IMR-90 (cell line): ENCODE data around the gene MAGI2. TPM values are rescaled to one million over a fixed set of nuclear protein-coding genes. Genes with fewer than 3 reads are reported as not detected.

Experiments used
- ATAC-seq: fragments of 200-7000 bp; cut with Tn5 transposase; 2 replicates; pipeline ENCODE4 v1.9.1; 2020; ENCODE audit warnings: low read depth, mild to moderate bottlenecking, moderate library complexity
- BruUV-seq: library from RNA; stranded (reverse); fragments of 400-500 nt; replicated peaks from 2 replicates; lab custom pipeline; 2021; lab: Mats Ljungman, UMichigan
- CTCF ChIA-PET: fragments of 300-600 bp; formaldehyde crosslinking; extraction: SDS; loops from one replicate; lab custom pipeline; 2021; ENCODE audit warnings: antibody characterized with exemption; lab: Yijun Ruan, JAX
- POLR2A ChIA-PET: fragments of 300-600 bp; sonication (Branson Sonifier 250); formaldehyde crosslinking; loops from one replicate; lab custom pipeline; 2022; ENCODE audit warnings: antibody characterized with exemption; ENCODE audit not compliant: unreplicated experiment; lab: Charles Lee
- DNase-seq: peaks from one replicate; pipeline ENCODE4 v3.0.0; 2013
- H2AFZ ChIP-seq: replicated peaks from 2 replicates; pipeline ENCODE3; 2013; ENCODE audit warnings: low read length, mild to moderate bottlenecking; ENCODE audit not compliant: poor library complexity
- H2AK5ac ChIP-seq: 2 replicates; pipeline ENCODE4 v1.6.1; 2013; ENCODE audit warnings: low read depth, low read length, inconsistent platforms
- H2AK9ac ChIP-seq: replicated peaks from 2 replicates; pipeline ENCODE3; 2013; ENCODE audit warnings: mild to moderate bottlenecking, low read depth, low read length, moderate library complexity; ENCODE audit not compliant: poor library complexity
- H2BK120ac ChIP-seq: 2 replicates; pipeline ENCODE4 v1.6.1; 2013; ENCODE audit warnings: low read depth, low read length, inconsistent platforms
- H2BK15ac ChIP-seq: 3 replicates; pipeline ENCODE4 v1.6.1; 2013; ENCODE audit warnings: low read depth, low read length, inconsistent platforms
- H2BK20ac ChIP-seq: 2 replicates; pipeline ENCODE4 v1.6.1; 2013; ENCODE audit warnings: low read depth, mild to moderate bottlenecking, inconsistent platforms, low read length, moderate library complexity
- H2BK5ac ChIP-seq: 2 replicates; pipeline ENCODE4 v1.6.1; 2013; ENCODE audit warnings: mild to moderate bottlenecking, low read depth, low read length, inconsistent platforms; ENCODE audit not compliant: poor library complexity, severe bottlenecking
- H3K14ac ChIP-seq: replicated peaks from 2 replicates; pipeline ENCODE4 v1.6.1; 2013; ENCODE audit warnings: low read depth, low read length, inconsistent platforms
- H3K18ac ChIP-seq: 2 replicates; pipeline ENCODE4 v1.6.1; 2013; ENCODE audit warnings: low read depth, low read length, control low read depth
- H3K23ac ChIP-seq: 2 replicates; pipeline ENCODE4 v1.6.1; 2013; ENCODE audit warnings: low read depth, low read length, inconsistent platforms
- H3K27ac ChIP-seq: 2 replicates; pipeline ENCODE4 v1.5.1; 2013; ENCODE audit warnings: mild to moderate bottlenecking, control low read depth, low read length; ENCODE audit not compliant: insufficient read depth
- H3K27me3 ChIP-seq: 2 replicates; pipeline ENCODE4 v1.6.1; 2013; ENCODE audit warnings: low read length; ENCODE audit not compliant: control insufficient read depth, insufficient read depth
- H3K36me3 ChIP-seq: 2 replicates; pipeline ENCODE4 v1.6.1; 2013; ENCODE audit warnings: low read length, mixed read lengths; ENCODE audit not compliant: control insufficient read depth, insufficient read depth
- H3K4ac ChIP-seq: 2 replicates; pipeline ENCODE4 v1.6.1; 2013; ENCODE audit warnings: low read depth, low read length, inconsistent platforms
- H3K4me1 ChIP-seq: 2 replicates; pipeline ENCODE4 v1.6.1; 2013; ENCODE audit warnings: low read length, mixed read lengths; ENCODE audit not compliant: control insufficient read depth, insufficient read depth
- H3K4me2 ChIP-seq: 2 replicates; pipeline ENCODE4 v1.6.1; 2013; ENCODE audit warnings: low read depth, mild to moderate bottlenecking, control low read depth, low read length, moderate library complexity
- H3K4me3 ChIP-seq: 2 replicates; pipeline ENCODE4 v1.5.1; 2013; ENCODE audit warnings: low read depth, mild to moderate bottlenecking, control low read depth, low read length, moderate library complexity; ENCODE audit not compliant: insufficient read depth
- H3K56ac ChIP-seq: 2 replicates; pipeline ENCODE4 v1.6.1; 2013; ENCODE audit warnings: low read length, inconsistent platforms; ENCODE audit not compliant: insufficient read depth; ENCODE audit errors: extremely low read depth
- H3K79me1 ChIP-seq, 2 experiments: 2 replicates each; pipeline ENCODE4 v1.6.1; 2013; ENCODE audit warnings: low read length in 2 of 2, inconsistent platforms in 1 of 2, low read depth in 1 of 2
- H3K9ac ChIP-seq: 2 replicates; pipeline ENCODE4 v1.6.1; 2013; ENCODE audit warnings: low read depth, low read length, control low read depth
- H3K9me1 ChIP-seq: 2 replicates; pipeline ENCODE4 v1.6.1; 2013; ENCODE audit warnings: low read length, inconsistent platforms; ENCODE audit not compliant: insufficient read depth
- H3K9me3 ChIP-seq: 2 replicates; pipeline ENCODE4 v1.6.1; 2013; ENCODE audit warnings: low read length; ENCODE audit not compliant: control insufficient read depth, insufficient read depth
- H4K20me1 ChIP-seq: 2 replicates; pipeline ENCODE4 v1.6.1; 2013; ENCODE audit warnings: low read length, inconsistent platforms; ENCODE audit not compliant: insufficient read depth
- H4K5ac ChIP-seq: 2 replicates; pipeline ENCODE4 v1.6.1; 2013; ENCODE audit warnings: mild to moderate bottlenecking, low read depth, low read length, control low read depth
- H4K8ac ChIP-seq, 2 experiments: 2 replicates each; pipeline ENCODE4 v1.6.1; 2013; ENCODE audit warnings: low read depth in 2 of 2, low read length in 2 of 2, control low read depth in 1 of 2, inconsistent platforms in 1 of 2
- H4K91ac ChIP-seq: 2 replicates; pipeline ENCODE4 v1.6.1; 2013; ENCODE audit warnings: low read depth, low read length, inconsistent platforms; ENCODE audit not compliant: insufficient read depth
- BHLHE40 ChIP-seq: fragments of 150-350 bp; IDR thresholded peaks from 2 replicates; pipeline ENCODE4 v1.6.1; 2016; ENCODE audit warnings: mild to moderate bottlenecking, low read depth, low read length
- CEBPB ChIP-seq: IDR thresholded peaks from 2 replicates; pipeline ENCODE4 v1.6.1; 2012; ENCODE audit warnings: low read depth, low read length, improper control_type of control experiment
- CHD1 ChIP-seq: IDR thresholded peaks from 2 replicates; pipeline ENCODE4 v1.6.1; 2012; ENCODE audit warnings: low read depth, low read length, improper control_type of control experiment
- CTCF ChIP-seq: conservative IDR thresholded peaks from 2 replicates; pipeline ENCODE4 v1.5.1; 2012; ENCODE audit warnings: mild to moderate bottlenecking, low read depth, low read length, improper control_type of control experiment
- FOS ChIP-seq: fragments of 150-350 bp; IDR thresholded peaks from 2 replicates; pipeline ENCODE4 v1.6.1; 2016; ENCODE audit warnings: low read depth, low read length
- MAFK ChIP-seq: IDR thresholded peaks from 2 replicates; pipeline ENCODE4 v1.6.1; 2012; ENCODE audit warnings: low read depth, low read length, improper control_type of control experiment
- MAZ ChIP-seq: IDR thresholded peaks from 2 replicates; pipeline ENCODE4 v1.6.1; 2012; ENCODE audit warnings: low read depth, mild to moderate bottlenecking, low read length, improper control_type of control experiment, moderate library complexity, borderline replicate concordance
- MXI1 ChIP-seq: IDR thresholded peaks from 2 replicates; pipeline ENCODE4 v1.6.1; 2012; ENCODE audit warnings: low read depth, mild to moderate bottlenecking, low read length, moderate library complexity, borderline replicate concordance
- NFE2L2 ChIP-seq: fragments of 150-350 bp; IDR thresholded peaks from 2 replicates; pipeline ENCODE4 v1.6.1; 2016; ENCODE audit warnings: low read depth, mild to moderate bottlenecking, low read length
- POLR2A ChIP-seq: IDR thresholded peaks from 2 replicates; pipeline ENCODE4 v1.6.1; 2012; ENCODE audit warnings: mild to moderate bottlenecking, low read depth, low read length
- RAD21 ChIP-seq: IDR thresholded peaks from 2 replicates; pipeline ENCODE4 v1.6.1; 2012; ENCODE audit warnings: low read length, improper control_type of control experiment
- RCOR1 ChIP-seq: IDR thresholded peaks from 2 replicates; pipeline ENCODE4 v1.6.1; 2012; ENCODE audit warnings: mild to moderate bottlenecking, low read length, improper control_type of control experiment; ENCODE audit not compliant: insufficient replicate concordance
- RFX5 ChIP-seq: IDR thresholded peaks from 2 replicates; pipeline ENCODE4 v1.8.0; 2012; ENCODE audit warnings: low read depth, mild to moderate bottlenecking, low read length, moderate library complexity
- SMC3 ChIP-seq: fragments of 150-350 bp; IDR thresholded peaks from 2 replicates; pipeline ENCODE4 v1.6.1; 2016; ENCODE audit warnings: low read depth, mild to moderate bottlenecking, antibody characterized with exemption, low read length, moderate library complexity
- USF2 ChIP-seq: fragments of 150-350 bp; IDR thresholded peaks from 2 replicates; pipeline ENCODE4 v1.6.1; 2017; ENCODE audit warnings: mild to moderate bottlenecking, antibody characterized with exemption, low read length, low read depth
- WGBS, 2 experiments: methylation state at CpG; one replicate each; pipeline versions ENCODE4 v1.1.5 to v1.1.7; 2013; ENCODE audit warnings: missing lambda C conversion rate in 2 of 2; ENCODE audit not compliant: insufficient read length in 1 of 2; ENCODE audit errors: extremely low coverage in 2 of 2; 5-methylcytosine and 5-hydroxymethylcytosine counted together
- dilution Hi-C: fragments of 300-500 bp; cut with HindIII; formaldehyde crosslinking; loops from one replicate; pipeline ENCODE4 v1.14.3; 2018; ENCODE audit warnings: low sequenced_read_pairs; ENCODE audit not compliant: unreplicated experiment
- in situ Hi-C: fragments of 300-500 bp; cut with MboI; formaldehyde crosslinking; loops from 3 replicates; pipeline ENCODE4 v1.14.3; 2019; ENCODE audit warnings: low sequenced_read_pairs, inconsistent platforms, mixed read lengths
- intact Hi-C: fragments of 100-400 bp; cut with micrococcal nuclease; formaldehyde crosslinking; loops from 2 replicates; pipeline ENCODE4 v1.10.0; 2022
- polyA plus RNA-seq, 3 experiments: library from polyadenylated mRNA; depleted of rRNA; stranded (reverse); fragments of >200 nt; gene quantifications; 2 replicates each; pipeline ENCODE4 v1.2.3, GENCODE V29; 2012; ENCODE audit warnings: low replicate concordance in 1 of 3
- total RNA-seq: library from RNA; depleted of rRNA; stranded (reverse); fragments of >200 nt; gene quantifications from 2 replicates; pipeline ENCODE4 v1.2.3, GENCODE V29; 2012
- TF ChIP-seq, protein P1 (sequence below): fragments of 150-350 bp; IDR thresholded peaks from 2 replicates; pipeline ENCODE4 v1.6.1; 2016; ENCODE audit warnings: low read depth, mild to moderate bottlenecking, low read length, moderate library complexity, borderline replicate concordance

The MAGI2 gene
- total and polyA plus RNA-seq, 2 of the 4 experiments (the other 2 are of a cell fraction), result 2.5 to 17.9 TPM

DNA sequence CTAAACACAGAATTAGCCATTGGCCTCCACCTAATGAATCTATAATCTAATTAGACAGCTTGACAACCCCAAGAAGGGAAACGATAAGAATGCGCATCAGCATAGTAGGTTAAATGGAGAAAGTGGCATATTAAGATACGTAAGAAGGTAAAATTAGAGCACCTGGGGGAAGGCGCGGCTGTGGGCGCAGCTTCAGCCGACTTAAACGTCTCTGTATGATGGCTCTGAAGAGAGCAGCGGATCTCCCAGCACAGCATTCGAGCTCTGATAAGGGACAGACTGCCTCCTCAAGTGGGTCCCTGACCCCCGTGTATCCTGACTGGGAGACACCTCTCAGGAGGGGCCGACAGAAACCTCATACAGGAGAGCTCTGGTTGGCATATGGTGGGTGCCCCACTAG, 1136.1 kb downstream of the MAGI2 start:
- DNase-seq (no peak), ATAC-seq (no peak)
- Histone ChIP-seq H2BK5ac (no peak overlapping the region), H3K36me3 (no peaks in the 10 kb centered on the region), H2AK9ac (no peak overlapping the region), H3K27ac (no peak overlapping the region), H3K4me3 (no peak overlapping the region), H3K56ac (no peak overlapping the region), H3K79me1 (no peaks in the 10 kb centered on the region), H3K23ac (no peak overlapping the region), H4K8ac (no peak overlapping the region), H2AFZ (no peak overlapping the region), H4K5ac (no peak overlapping the region), H3K27me3 (no peaks in the 10 kb centered on the region), H3K9me3 (no peaks in the 10 kb centered on the region), H3K4ac (no peak overlapping the region), H3K4me2 (no peak overlapping the region), H3K14ac (no peak overlapping the region), H3K9me1 (no peaks in the 10 kb centered on the region), H3K9ac (no peak overlapping the region), H2BK15ac (no peak overlapping the region), H2BK120ac (no peak overlapping the region), H2BK20ac (no peak overlapping the region), H4K20me1 (no peaks in the 10 kb centered on the region), H3K4me1 (no peaks in the 10 kb centered on the region), H3K18ac (no peak overlapping the region), H2AK5ac (no peak overlapping the region), H4K91ac (no peak overlapping the region)
- intact Hi-C loops (no loop called here), in situ Hi-C loops (no loop called here), dilution Hi-C loops (no loop called here)
- no TSS peak for BruUV-seq
- no peak for TF ChIP-seq MAFK
- TF ChIP-seq NFE2L2, result no peak
- no peak for TF ChIP-seq CEBPB
- TF ChIP-seq MAZ, result no peak
- no peak for TF ChIP-seq POLR2A
- TF ChIP-seq USF2, result no peak
- no peak for TF ChIP-seq BHLHE40
- no peak for TF ChIP-seq CTCF
- no peak for TF ChIP-seq MXI1
- TF ChIP-seq RAD21, result no peak
- TF ChIP-seq RFX5, result no peak
- TF ChIP-seq CHD1, result no peak
- no peak for TF ChIP-seq SMC3
- TF ChIP-seq FOS, result no peak
- TF ChIP-seq RCOR1, result no peak
- TF ChIP-seq, protein P1, sequence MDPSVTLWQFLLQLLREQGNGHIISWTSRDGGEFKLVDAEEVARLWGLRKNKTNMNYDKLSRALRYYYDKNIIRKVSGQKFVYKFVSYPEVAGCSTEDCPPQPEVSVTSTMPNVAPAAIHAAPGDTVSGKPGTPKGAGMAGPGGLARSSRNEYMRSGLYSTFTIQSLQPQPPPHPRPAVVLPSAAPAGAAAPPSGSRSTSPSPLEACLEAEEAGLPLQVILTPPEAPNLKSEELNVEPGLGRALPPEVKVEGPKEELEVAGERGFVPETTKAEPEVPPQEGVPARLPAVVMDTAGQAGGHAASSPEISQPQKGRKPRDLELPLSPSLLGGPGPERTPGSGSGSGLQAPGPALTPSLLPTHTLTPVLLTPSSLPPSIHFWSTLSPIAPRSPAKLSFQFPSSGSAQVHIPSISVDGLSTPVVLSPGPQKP, result no peak
- ChIA-PET CTCF (no interaction called here), POLR2A (no interaction called here)
- 82% methylated on average over 4 of the region's 12 CpGs; no CpG with 5 or more reads in 1 of the 2 experiments for WGBS, 2 experiments
